Type B pancreatic cell (in vitro differentiated cells): ENCODE data around the gene SRPK1. TPM values are rescaled to one million over a fixed set of nuclear protein-coding genes. Genes with fewer than 3 reads are reported as not detected.

ENCODE experiments used
- DNase-seq: peaks from one replicate; pipeline ENCODE4 v3.0.0; 2021; ENCODE audit warnings: mixed read lengths; ENCODE audit not compliant: unreplicated experiment; ENCODE audit errors: extremely low spot score
- H3K27ac Mint-ChIP-seq: 2 replicates; pipeline ENCODE4 v1.8.0; 2021; ENCODE audit warnings: mild to moderate bottlenecking, mixed read lengths
- H3K27me3 Mint-ChIP-seq: 2 replicates; pipeline ENCODE4 v1.8.0; 2021; ENCODE audit warnings: mixed read lengths
- H3K36me3 Mint-ChIP-seq: 2 replicates; pipeline ENCODE4 v1.8.0; 2021; ENCODE audit warnings: mixed read lengths
- H3K4me1 Mint-ChIP-seq: one replicate; pipeline ENCODE4 v1.8.0; 2021; ENCODE audit warnings: mixed read lengths; ENCODE audit not compliant: unreplicated experiment
- H3K4me3 Mint-ChIP-seq: 2 replicates; pipeline ENCODE4 v1.8.0; 2021; ENCODE audit warnings: mild to moderate bottlenecking, mixed read lengths
- H3K9me3 Mint-ChIP-seq: 2 replicates; pipeline ENCODE4 v1.8.0; 2021; ENCODE audit warnings: mixed read lengths
- CTCF ChIP-seq: fragments of 200-600 bp; sonication (generic); conservative IDR thresholded peaks from 2 replicates; pipeline ENCODE4 v1.5.0; 2021; ENCODE audit warnings: antibody characterized with exemption, mild to moderate bottlenecking
- total RNA-seq: library from RNA; stranded (reverse); gene quantifications from 2 replicates; pipeline ENCODE4 v1.2.1, GENCODE V29; 2021; ENCODE audit warnings: low replicate concordance

Gene SRPK1
- total RNA-seq, 1 donor from 2014 or later, result 73.8 TPM

GRCh38 chr6:35962779-35963560 lies 42.1 kb upstream of the SRPK1 start:
- Mint-ChIP-seq H3K4me3 (peak overlapping the region; percentile 24), H3K27ac (peak overlapping the region; percentile 46)

GRCh38 chr6:35960187-35960586 lies 39.3 kb upstream of the SRPK1 start:
- peaks cover 4% of the 10 kb centered on the region for H3K27me3 Mint-ChIP-seq
- H3K27ac Mint-ChIP-seq, result no peak overlapping the region
- DNase-seq, result no peak
- no peak for TF ChIP-seq CTCF
- H3K4me3 Mint-ChIP-seq, result no peak overlapping the region
- H3K4me1 Mint-ChIP-seq, result no peaks in the 10 kb centered on the region
- no peaks in the 10 kb centered on the region for H3K36me3 Mint-ChIP-seq
- no peaks in the 10 kb centered on the region for H3K9me3 Mint-ChIP-seq

More at GRCh38 chr6:35962779-35963560, 42.1 kb upstream of the SRPK1 start:
- Mint-ChIP-seq H3K27me3 (peaks cover 4% of the 10 kb centered on the region), H3K4me1 (no peaks in the 10 kb centered on the region), H3K9me3 (no peaks in the 10 kb centered on the region), H3K36me3 (no peaks in the 10 kb centered on the region)
- DNase-seq, result no peak
- TF ChIP-seq CTCF, result no peak

GRCh38 chr6:35955970-35956369 lies 35.1 kb upstream of the SRPK1 start:
- no peak for DNase-seq
- no peak overlapping the region for H3K27ac Mint-ChIP-seq
- no peak overlapping the region for H3K4me3 Mint-ChIP-seq
- no peaks in the 10 kb centered on the region for H3K9me3 Mint-ChIP-seq
- H3K4me1 Mint-ChIP-seq, result no peaks in the 10 kb centered on the region
- no peaks in the 10 kb centered on the region for H3K36me3 Mint-ChIP-seq
- peaks cover 9% of the 10 kb centered on the region for H3K27me3 Mint-ChIP-seq
- peak; percentile 45 for TF ChIP-seq CTCF

- H3K9me3 Mint-ChIP-seq, result no peaks in the 10 kb centered on the region
- H3K4me3 Mint-ChIP-seq, result no peak overlapping the region
- no peak for DNase-seq
- no peak for TF ChIP-seq CTCF
- no peak overlapping the region for H3K27ac Mint-ChIP-seq
- no peaks in the 10 kb centered on the region for H3K36me3 Mint-ChIP-seq
- peaks cover 9% of the 10 kb centered on the region for H3K27me3 Mint-ChIP-seq
- no peaks in the 10 kb centered on the region for H3K4me1 Mint-ChIP-seq
Observed at GRCh38 chr6:35955521-35955920, 34.6 kb upstream of the SRPK1 start.

GRCh38 chr6:35955071-35955470 lies 34.2 kb upstream of the SRPK1 start:
- no peak overlapping the region for H3K4me3 Mint-ChIP-seq
- no peaks in the 10 kb centered on the region for H3K4me1 Mint-ChIP-seq
- H3K36me3 Mint-ChIP-seq, result no peaks in the 10 kb centered on the region
- peaks cover 9% of the 10 kb centered on the region for H3K27me3 Mint-ChIP-seq
- H3K9me3 Mint-ChIP-seq, result no peaks in the 10 kb centered on the region
- no peak overlapping the region for H3K27ac Mint-ChIP-seq
- no peak for DNase-seq
- no peak for TF ChIP-seq CTCF
